Activated T-helper 1 cell treated with anti-CD3 and anti-CD28 coated beads, Interleukin-2, amount 50 U/mL, for 16 hours (primary cell): ENCODE data around the gene RAI1.
"Not testable (repeated sequence)": the region's sequence is repeated elsewhere in the genome, so short reads cannot be mapped to it uniquely, and the experiment has no call there.

Source experiments
- DNase-seq, 2 donors: peaks; one replicate each; pipeline ENCODE4 v3.0.0-alpha.2; 2020; ENCODE audit warnings: low read depth in 1 of 2, low spot score in 1 of 2

RAI1 gene, protein sequence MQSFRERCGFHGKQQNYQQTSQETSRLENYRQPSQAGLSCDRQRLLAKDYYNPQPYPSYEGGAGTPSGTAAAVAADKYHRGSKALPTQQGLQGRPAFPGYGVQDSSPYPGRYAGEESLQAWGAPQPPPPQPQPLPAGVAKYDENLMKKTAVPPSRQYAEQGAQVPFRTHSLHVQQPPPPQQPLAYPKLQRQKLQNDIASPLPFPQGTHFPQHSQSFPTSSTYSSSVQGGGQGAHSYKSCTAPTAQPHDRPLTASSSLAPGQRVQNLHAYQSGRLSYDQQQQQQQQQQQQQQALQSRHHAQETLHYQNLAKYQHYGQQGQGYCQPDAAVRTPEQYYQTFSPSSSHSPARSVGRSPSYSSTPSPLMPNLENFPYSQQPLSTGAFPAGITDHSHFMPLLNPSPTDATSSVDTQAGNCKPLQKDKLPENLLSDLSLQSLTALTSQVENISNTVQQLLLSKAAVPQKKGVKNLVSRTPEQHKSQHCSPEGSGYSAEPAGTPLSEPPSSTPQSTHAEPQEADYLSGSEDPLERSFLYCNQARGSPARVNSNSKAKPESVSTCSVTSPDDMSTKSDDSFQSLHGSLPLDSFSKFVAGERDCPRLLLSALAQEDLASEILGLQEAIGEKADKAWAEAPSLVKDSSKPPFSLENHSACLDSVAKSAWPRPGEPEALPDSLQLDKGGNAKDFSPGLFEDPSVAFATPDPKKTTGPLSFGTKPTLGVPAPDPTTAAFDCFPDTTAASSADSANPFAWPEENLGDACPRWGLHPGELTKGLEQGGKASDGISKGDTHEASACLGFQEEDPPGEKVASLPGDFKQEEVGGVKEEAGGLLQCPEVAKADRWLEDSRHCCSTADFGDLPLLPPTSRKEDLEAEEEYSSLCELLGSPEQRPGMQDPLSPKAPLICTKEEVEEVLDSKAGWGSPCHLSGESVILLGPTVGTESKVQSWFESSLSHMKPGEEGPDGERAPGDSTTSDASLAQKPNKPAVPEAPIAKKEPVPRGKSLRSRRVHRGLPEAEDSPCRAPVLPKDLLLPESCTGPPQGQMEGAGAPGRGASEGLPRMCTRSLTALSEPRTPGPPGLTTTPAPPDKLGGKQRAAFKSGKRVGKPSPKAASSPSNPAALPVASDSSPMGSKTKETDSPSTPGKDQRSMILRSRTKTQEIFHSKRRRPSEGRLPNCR (N-terminal part only)

GRCh38 chr17:17681187-17681743 is at the start of gene RAI1:
Gene RAI1, plus strand, starts transcription at chr17:17681458. Its CDS starts 111,491 bp downstream, at chr17:17792949.
- peak; percentile 38 to 65 for DNase-seq

- DNase-seq = not testable (repeated sequence)
Observed at GRCh38 chr17:17632690-17633089, 48.6 kb upstream of the RAI1 start.

DNA sequence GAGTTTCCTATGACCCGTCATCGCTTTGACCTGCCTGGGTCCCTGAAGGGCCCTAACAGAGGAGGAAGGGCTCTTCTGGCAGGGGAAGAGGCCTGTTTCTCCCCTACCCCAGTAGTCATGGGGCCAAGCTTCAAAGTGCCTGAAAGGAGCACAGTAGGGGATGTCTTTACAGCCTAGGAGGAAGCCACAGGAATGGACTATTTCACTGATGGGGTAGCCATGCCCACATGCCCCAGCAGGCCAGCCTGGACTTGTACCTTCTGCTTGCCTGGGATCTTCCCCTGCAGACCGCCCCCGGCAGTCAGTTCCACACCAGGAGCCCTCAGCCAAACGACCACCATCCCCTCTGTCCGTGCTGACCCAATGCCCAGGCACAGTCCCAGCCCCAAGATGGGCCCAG is 47.9 kb upstream of the RAI1 start:
- DNase-seq = no peak

DNA sequence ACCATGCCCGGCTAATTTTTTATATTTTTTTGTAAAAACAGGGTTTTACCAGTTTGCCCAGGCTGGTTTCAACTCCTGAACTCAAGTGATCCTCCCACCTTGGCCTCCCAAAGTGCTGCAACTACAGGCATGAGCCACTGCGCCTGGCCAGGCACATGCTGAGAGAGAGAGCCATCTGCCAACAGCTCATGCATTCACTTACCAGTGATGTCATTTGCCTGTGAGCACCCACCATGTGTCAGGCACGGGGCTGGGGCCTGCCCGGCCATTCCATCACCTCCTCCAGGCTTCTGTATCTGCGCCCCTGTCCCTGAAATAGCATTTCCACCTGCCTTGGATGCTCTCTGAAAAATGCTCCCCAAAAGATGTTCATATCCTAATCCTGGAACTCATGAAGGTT is 46.1 kb upstream of the RAI1 start:
- DNase-seq = no peak

DNA sequence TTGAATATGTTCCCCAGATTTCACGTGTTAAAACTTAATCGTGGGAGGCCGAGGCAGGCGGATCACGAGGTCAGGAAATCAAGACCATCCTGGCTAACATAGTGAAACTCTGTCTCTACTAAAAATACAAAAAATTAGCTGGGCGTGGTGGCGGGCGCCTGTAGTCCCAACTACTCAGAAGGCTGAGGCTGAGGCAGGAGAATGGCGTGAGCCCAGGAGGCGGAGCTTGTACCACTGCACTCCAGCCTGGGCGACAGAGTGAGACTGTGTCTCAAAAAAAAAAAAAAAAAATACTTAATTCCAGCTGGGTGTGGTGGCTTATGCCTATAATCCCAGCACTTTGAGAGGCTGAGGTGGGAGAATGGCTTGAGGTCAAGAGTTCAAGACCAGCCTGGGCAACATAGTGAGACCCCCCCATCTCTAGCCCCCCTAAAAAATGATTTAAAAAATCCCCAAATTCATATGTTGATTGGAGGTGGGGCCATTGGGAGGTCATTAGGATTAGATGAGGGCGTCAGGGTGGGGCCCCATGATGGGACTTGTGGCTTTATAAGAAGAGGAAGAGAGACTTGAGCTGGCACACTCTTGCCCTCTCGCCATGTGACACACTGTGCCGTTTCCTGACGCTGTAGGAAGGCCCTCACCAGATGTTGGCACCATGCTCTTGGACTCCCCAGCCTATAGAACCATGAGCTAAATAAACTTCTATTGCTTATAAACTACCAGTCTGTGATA is 45.6 kb upstream of the RAI1 start:
- DNase-seq = not testable (repeated sequence)

GRCh38 chr17:17636272-17636885 is 44.9 kb upstream of the RAI1 start:
- DNase-seq = no peak

DNA sequence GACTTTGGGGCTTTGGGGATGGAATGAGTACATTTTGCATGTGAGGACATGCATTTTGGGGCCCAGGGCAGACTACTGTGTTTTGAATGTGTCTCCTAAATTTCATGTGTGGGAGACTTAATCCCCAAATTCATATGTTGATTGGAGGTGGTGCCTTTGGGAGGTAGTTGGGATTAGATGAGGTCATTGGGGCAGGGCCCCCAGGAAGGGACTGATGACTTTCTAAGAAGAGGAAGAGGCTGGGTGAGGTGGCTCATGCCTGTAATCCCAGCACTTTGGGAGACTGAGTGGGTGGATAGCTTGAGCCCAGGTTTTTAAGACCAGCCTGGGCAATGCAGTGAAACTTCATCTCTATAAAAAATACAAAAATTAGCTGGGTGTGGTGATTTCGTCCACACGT is 42.8 kb upstream of the RAI1 start:
- no peak for DNase-seq

DNA sequence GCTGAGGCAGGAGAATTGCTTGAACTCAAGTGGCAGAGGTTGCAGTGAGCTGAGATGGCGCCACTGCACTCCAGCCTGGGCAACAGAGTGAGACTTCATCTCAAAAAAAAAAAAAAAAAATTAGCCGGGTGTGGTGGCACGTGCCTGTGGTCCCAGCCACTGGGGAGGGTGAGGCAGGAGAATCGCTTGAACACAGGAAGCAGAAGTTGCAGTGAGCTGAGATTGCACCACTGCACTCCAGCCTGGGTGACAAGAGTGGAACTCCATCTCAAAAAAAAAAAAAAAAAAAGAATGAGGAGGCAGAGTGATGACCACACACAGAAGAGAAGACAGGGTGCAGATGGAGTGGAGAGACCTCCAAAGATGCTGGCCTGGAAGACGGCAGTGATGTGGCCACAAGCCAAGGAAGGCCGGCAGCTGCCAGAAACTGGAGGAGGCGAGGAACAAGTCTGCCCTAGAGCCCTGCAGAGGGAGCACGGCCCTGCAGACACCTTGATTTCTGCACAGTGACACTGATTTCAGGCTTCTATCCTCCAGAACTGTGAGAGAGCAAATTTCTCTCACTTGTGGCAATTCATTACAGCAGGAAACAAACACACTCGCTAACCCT is 41.5 kb upstream of the RAI1 start:
- not testable (repeated sequence) for DNase-seq

DNA sequence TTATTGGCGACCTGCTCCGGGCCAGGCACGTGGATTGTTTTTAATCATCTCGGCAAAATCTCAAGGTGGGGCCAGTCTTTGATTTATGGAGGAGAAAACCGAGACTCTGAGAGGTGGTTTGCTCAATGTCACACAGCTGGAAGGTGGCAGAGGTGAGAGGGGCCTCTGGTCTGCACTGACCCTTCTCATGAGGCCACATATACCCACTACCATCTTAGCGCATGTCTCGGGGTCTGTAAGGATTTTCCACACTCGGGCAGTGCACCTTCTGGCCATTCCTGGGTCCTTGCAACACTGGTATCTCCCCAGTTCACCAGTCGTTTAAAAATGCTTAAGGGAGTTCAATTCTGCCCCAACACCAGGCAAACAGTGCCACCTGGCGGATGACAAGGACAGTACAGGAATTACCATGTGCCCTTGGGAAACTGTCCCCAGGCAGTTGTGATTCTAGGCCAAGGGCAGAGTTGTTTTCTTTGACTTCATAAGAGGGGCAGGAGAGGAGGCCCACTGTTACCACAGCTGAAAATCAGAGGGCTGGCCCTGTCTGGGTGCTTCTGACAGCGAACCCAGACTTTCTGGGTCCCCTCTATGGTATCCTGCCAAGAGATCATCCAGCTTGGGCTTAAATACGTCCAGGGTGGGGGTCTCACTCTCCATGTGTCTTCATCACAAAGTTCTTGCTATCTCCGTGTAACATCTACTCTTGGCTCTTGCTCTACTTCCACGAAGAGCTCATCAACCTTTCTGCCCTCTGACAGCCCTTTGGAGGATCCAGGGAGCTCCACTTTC is 39.4 kb upstream of the RAI1 start:
- peak; percentile 66 to 71 for DNase-seq

GRCh38 chr17:17645148-17645547 is 36.1 kb upstream of the RAI1 start:
- not testable (repeated sequence) for DNase-seq

- no peak for DNase-seq
Observed at GRCh38 chr17:17645961-17646360, 35.3 kb upstream of the RAI1 start.

- DNase-seq = no peak
Observed at GRCh38 chr17:17647524-17648178, 33.6 kb upstream of the RAI1 start.

GRCh38 chr17:17648762-17649161 is 32.5 kb upstream of the RAI1 start:
- no peak for DNase-seq

GRCh38 chr17:17650959-17651358 is 30.3 kb upstream of the RAI1 start:
- no peak for DNase-seq

- DNase-seq = no peak
Observed at GRCh38 chr17:17653343-17653742, 27.9 kb upstream of the RAI1 start.

- DNase-seq = no peak
Observed at GRCh38 chr17:17659340-17659739, 21.9 kb upstream of the RAI1 start.

GRCh38 chr17:17661134-17661533 is 20.1 kb upstream of the RAI1 start:
- DNase-seq = no peak

DNA sequence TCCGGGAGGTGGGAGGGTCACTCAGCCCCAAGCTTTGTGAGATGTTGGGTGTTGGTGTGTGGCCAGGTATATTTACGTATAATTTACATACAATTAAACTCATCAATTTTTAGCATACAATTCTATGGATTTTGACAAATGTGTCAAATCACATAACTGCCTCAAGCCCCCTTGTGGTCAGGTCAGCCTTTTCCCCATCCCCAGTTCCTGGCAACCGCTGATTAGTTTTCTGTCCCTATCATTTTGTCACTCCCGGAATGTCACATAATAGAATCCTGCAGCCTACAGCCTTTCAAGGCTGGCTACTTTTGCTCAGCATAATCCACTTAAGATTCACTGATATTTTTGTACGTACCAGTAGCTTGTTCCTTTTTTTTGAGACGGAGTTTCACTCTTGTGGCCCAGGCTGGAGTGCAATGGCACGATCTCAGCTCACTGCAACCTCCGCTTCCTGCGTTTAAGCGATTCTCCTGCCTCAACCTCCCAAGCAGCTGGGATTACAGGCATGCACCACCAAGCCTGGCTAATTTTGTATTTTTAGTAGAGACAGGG is 19.3 kb upstream of the RAI1 start:
- no peak for DNase-seq
